Measurements from ENCODE around the gene ACER2.

DNA sequence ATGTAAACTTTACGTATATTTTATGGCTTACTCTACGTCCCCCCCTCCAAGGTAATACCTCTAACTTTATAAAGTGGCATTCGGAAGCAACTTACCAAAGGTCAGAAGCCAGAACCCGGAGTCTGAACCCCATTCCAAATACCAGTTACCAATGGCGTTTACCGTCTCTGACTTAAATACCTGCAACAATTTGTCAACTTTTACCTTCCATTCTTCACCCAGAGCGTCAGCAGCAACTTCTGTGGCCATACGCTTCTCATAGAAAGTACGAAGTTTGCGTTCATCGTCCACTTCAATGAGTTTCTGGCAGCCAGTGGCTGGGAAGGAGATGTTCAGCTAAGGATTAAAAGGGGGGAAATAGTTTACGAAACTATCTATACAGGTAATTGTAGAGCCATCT, 29.5 kb upstream of the ACER2 start:
- TF ChIP-seq YY1 (IDR thresholded peaks at IDR 0.05; ENCODE audit: insufficient read depth, insufficient read length), result no peak
- no peak for TF ChIP-seq ZNF274 (IDR thresholded peaks at IDR 0.05; ENCODE audit: low read depth, low read length)
- no peak for TF ChIP-seq SUZ12 (IDR thresholded peaks at IDR 0.05; ENCODE audit: extremely low read depth, insufficient read depth, insufficient read length)

All from NT2/D1 (cell line).